ENCODE data around the gene PARM1. TPM values are rescaled to one million over a fixed set of nuclear protein-coding genes. Genes with fewer than 3 reads are reported as not detected.

PARM1 gene
- total and polyA plus RNA-seq, 2 donors (not counting 1 experiment from before 2014, with no cell fraction given): 7.8 to 10.4 TPM

DNA sequence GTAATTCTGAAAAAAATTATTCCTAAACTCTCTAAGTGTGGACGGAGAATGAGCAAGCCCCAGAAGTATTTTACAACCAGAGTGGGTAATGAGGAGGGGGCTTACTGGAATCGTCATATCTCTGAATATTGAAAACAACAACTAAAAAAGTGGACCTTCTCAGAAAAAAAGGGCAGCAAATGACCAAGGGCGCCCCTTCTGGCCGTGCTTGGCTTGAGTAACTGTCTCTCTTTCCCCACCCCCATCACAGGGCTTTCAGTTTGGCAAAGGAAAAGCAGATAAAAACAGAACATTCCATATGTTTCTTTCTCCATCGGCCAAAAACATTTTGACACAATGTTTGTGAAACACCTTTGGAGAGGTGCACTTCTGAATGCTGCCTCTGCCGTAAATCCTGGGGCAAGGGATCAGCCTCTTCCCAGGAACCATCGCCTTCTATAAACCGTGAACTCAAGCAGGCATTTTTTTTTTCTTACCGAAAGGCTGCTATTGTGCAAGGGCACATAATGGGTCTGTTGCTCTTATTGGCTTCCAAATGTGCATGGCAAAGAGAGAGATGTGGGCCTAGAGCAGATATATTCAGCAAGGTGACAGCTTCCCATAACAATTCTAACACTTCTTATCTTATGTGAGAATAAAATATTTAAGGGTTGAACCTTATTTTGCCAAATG is 115.4 kb downstream of the PARM1 start:
- Mint-ChIP-seq H3K27ac (no peak overlapping the region), H3K4me1 (peaks cover 17% of the 10 kb centered on the region), H3K27me3 (no peaks in the 10 kb centered on the region), H3K4me3 (no peak overlapping the region), H3K9me3 (ENCODE audit: insufficient read depth) (no peaks in the 10 kb centered on the region)
- TF ChIP-seq CTCF (IDR thresholded peaks at IDR 0.05) (no peak), EZH2 (IDR thresholded peaks at IDR 0.05; ENCODE audit: borderline replicate concordance, insufficient read depth, low read depth, low read length, poor library complexity, severe bottlenecking) (no peak)
- Histone ChIP-seq H3K36me3 (replicated peaks in 1 of 2; ENCODE audit: control extremely low read depth in 1 of 2, control insufficient read depth in 1 of 2, extremely low read depth in 1 of 2, insufficient read depth in 2 of 2, low read length in 1 of 2) (no peaks in the 10 kb centered on the region), H4K20me1 (ENCODE audit: control insufficient read depth, insufficient read depth, low read length, poor library complexity, severe bottlenecking) (no peaks in the 10 kb centered on the region), H3K79me2 (ENCODE audit: control insufficient read depth, insufficient read depth, low read length) (no peaks in the 10 kb centered on the region), H3K4me1 (ENCODE audit: control insufficient read depth in 2 of 2, insufficient read depth in 2 of 2, low read length in 2 of 2) (peaks cover 13 to 15% of the 10 kb centered on the region in 2 donors), H3K4me3 (ENCODE audit: control extremely low read depth in 1 of 5, extremely low read depth in 1 of 5, insufficient read depth in 1 of 5, low read depth in 2 of 5, low read length in 4 of 5) (no peak overlapping the region), H3K4me2 (replicated peaks; ENCODE audit: low read depth, low read length, poor library complexity, severe bottlenecking) (no peak overlapping the region), H3K9ac (ENCODE audit: low read length) (no peak overlapping the region), H3K9me3 (ENCODE audit: control extremely low read depth in 1 of 3, control insufficient read depth in 2 of 3, insufficient read depth in 1 of 3, low read length in 2 of 3) (no peaks in the 10 kb centered on the region), H3K27ac (ENCODE audit: low read length in 2 of 2) (no peak overlapping the region), H3K27me3 (replicated peaks in 1 of 4; ENCODE audit: control extremely low read depth in 1 of 4, control insufficient read depth in 3 of 4, insufficient read depth in 4 of 4, low read length in 3 of 4) (no peaks in the 10 kb centered on the region), H2AFZ (ENCODE audit: insufficient read depth, low read depth, low read length, poor library complexity, severe bottlenecking) (no peak overlapping the region)
- POLR2A ChIA-PET: no interaction called here
- DNase-seq: no peak
- intact Hi-C loops (cut with micrococcal nuclease): no loop called here
- no peak for ATAC-seq (ENCODE audit: low read depth)
- CTCF ChIA-PET: no interaction called here
- 83% methylated on average over 7 of the region's 9 CpGs for WGBS (ENCODE audit: insufficient coverage)

DNA sequence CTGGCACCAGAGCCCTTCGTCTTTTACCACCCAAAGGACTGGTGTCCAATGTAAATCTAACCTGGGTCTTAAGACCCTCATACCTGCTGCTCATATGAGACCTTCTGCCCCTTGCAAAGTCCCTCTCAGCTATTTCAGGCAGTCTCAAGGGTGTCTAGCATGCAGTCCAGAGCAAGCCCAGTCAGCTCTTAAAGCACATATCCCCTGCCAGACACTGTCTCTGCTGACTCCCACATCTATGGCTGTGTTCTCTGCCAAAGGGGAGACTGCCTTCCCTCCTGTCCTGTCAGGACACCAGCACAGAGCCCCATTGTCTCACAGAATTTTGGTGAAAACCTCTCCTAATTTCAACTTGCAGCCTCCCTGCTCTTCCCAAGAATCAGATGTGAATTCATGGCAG is 118.5 kb downstream of the PARM1 start:
- no peaks in the 10 kb centered on the region for H3K79me2 ChIP-seq (ENCODE audit: control insufficient read depth, insufficient read depth, low read length)

More for the DNA sequence above, 118.5 kb downstream of the PARM1 start:
- Mint-ChIP-seq H3K4me3 (no peak overlapping the region), H3K27ac (no peak overlapping the region), H3K27me3 (no peaks in the 10 kb centered on the region), H3K4me1 (peaks cover 7% of the 10 kb centered on the region), H3K9me3 (ENCODE audit: insufficient read depth) (no peaks in the 10 kb centered on the region)
- Histone ChIP-seq H3K36me3 (replicated peaks in 1 of 2; ENCODE audit: control extremely low read depth in 1 of 2, control insufficient read depth in 1 of 2, extremely low read depth in 1 of 2, insufficient read depth in 2 of 2, low read length in 1 of 2) (no peaks in the 10 kb centered on the region), H3K4me3 (ENCODE audit: control extremely low read depth in 1 of 5, extremely low read depth in 1 of 5, insufficient read depth in 1 of 5, low read depth in 2 of 5, low read length in 4 of 5) (no peak overlapping the region), H3K4me1 (ENCODE audit: control insufficient read depth in 2 of 2, insufficient read depth in 2 of 2, low read length in 2 of 2) (peaks cover 6 to 7% of the 10 kb centered on the region in 2 donors), H3K9me3 (ENCODE audit: control extremely low read depth in 1 of 3, control insufficient read depth in 2 of 3, insufficient read depth in 1 of 3, low read length in 2 of 3) (no peaks in the 10 kb centered on the region), H3K9ac (ENCODE audit: low read length) (no peak overlapping the region), H3K27me3 (replicated peaks in 1 of 4; ENCODE audit: control extremely low read depth in 1 of 4, control insufficient read depth in 3 of 4, insufficient read depth in 4 of 4, low read length in 3 of 4) (no peaks in the 10 kb centered on the region), H4K20me1 (ENCODE audit: control insufficient read depth, insufficient read depth, low read length, poor library complexity, severe bottlenecking) (no peaks in the 10 kb centered on the region), H2AFZ (ENCODE audit: insufficient read depth, low read depth, low read length, poor library complexity, severe bottlenecking) (no peak overlapping the region), H3K4me2 (replicated peaks; ENCODE audit: low read depth, low read length, poor library complexity, severe bottlenecking) (no peak overlapping the region), H3K27ac (ENCODE audit: low read length in 2 of 2) (no peak overlapping the region)
- DNase-seq (no peak), ATAC-seq (ENCODE audit: low read depth) (no peak)
- intact Hi-C loops (cut with micrococcal nuclease): no loop called here
- POLR2A ChIA-PET: no interaction called here
- TF ChIP-seq CTCF (IDR thresholded peaks at IDR 0.05) (no peak), EZH2 (IDR thresholded peaks at IDR 0.05; ENCODE audit: borderline replicate concordance, insufficient read depth, low read depth, low read length, poor library complexity, severe bottlenecking) (no peak)
- CTCF ChIA-PET: no interaction called here
- 71% methylated on average over 1 of the region's 1 CpG for WGBS (ENCODE audit: insufficient coverage)
